Measurements from ENCODE around the gene DNMT3A. TPM values are rescaled to one million over a fixed set of nuclear protein-coding genes. Genes with fewer than 3 reads are reported as not detected.

DNMT3A gene
- total RNA-seq, 1 donor from 2014 or later = 35.6 TPM

- intact Hi-C loops (cut with DNase I) = no loop called here
- Histone ChIP-seq H3K9me3 (no peaks in the 10 kb centered on the region), H3K36me3 (no peaks in the 10 kb centered on the region), H3K4me1 (peaks cover 43% of the 10 kb centered on the region), H3K27me3 (ENCODE audit: low read depth) (no peaks in the 10 kb centered on the region), H3K27ac (no peak overlapping the region), H3K4me3 (no peak overlapping the region)
- DNase-seq (no peak), ATAC-seq (no peak)
- no peak for TF ChIP-seq CTCF (IDR thresholded peaks at IDR 0.05)
Observed at GRCh38 chr2:25338401-25338800, 3.3 kb downstream of the DNMT3A start.

DNA sequence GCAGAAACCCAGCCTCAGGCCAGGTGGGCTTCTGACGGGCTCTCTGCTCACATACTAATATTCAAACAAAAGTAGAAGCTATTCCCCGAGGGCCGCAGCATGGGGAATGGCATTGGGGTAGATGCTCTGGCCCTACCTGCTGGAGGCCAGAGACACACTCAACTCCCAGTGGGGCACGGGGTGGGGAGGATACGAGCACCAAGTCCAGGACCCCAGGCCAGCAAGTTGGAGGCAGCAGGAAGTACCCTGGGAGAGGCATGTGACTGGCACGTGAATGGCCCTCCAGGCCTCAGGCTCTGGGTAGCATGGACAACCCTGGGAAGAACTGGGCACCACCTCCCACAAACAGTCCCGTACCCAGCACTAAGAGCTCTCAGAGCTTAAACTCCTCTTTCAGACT, 3.8 kb downstream of the DNMT3A start:
- no peak for TF ChIP-seq CTCF (IDR thresholded peaks at IDR 0.05)
- ATAC-seq (no peak), DNase-seq (no peak)
- H3K27me3 ChIP-seq (ENCODE audit: low read depth) = no peaks in the 10 kb centered on the region
- H3K9me3 ChIP-seq = no peaks in the 10 kb centered on the region
- H3K4me3 ChIP-seq = no peak overlapping the region
- H3K36me3 ChIP-seq = no peaks in the 10 kb centered on the region
- no peak overlapping the region for H3K27ac ChIP-seq
- intact Hi-C loops (cut with DNase I) = no loop called here
- H3K4me1 ChIP-seq = peaks cover 40% of the 10 kb centered on the region

- intact Hi-C loops (cut with DNase I) = no loop called here
- Histone ChIP-seq H3K27ac (no peak overlapping the region), H3K27me3 (ENCODE audit: low read depth) (no peaks in the 10 kb centered on the region), H3K4me3 (no peak overlapping the region), H3K4me1 (peaks cover 35% of the 10 kb centered on the region), H3K36me3 (no peaks in the 10 kb centered on the region), H3K9me3 (no peaks in the 10 kb centered on the region)
- ATAC-seq = no peak
- TF ChIP-seq CTCF (IDR thresholded peaks at IDR 0.05) = no peak
- DNase-seq = no peak
Observed at GRCh38 chr2:25337276-25337675, 4.4 kb downstream of the DNMT3A start.

DNA sequence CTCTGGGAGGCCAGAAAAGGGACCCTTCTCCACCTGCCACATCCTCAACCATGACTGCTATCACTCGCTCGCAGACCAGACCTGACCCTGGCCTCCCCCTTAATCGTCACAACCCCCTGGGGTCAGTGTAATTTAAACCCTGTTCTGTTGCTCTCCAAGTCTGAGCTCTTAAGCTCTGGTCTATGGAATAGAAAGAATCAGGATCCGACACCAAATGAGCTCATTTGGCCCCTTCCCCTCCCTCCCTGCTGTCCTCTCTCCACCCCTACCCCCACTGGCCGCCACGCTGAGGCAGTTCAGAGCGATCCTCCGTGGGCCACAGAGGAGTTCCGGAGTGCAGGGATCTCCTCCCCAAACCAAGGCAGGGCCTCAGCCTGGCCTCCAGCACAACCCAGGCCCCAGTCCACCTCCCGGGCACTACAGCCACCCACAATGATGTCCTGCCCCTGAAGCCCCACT, 5.3 kb downstream of the DNMT3A start:
- intact Hi-C loops (cut with DNase I) = no loop called here
- H3K9me3 ChIP-seq = no peaks in the 10 kb centered on the region
- no peak overlapping the region for H3K4me3 ChIP-seq
- DNase-seq (no peak), ATAC-seq (no peak)
- peaks cover 35% of the 10 kb centered on the region for H3K4me1 ChIP-seq
- H3K36me3 ChIP-seq = no peaks in the 10 kb centered on the region
- no peaks in the 10 kb centered on the region for H3K27me3 ChIP-seq (ENCODE audit: low read depth)
- H3K27ac ChIP-seq = no peak overlapping the region
- TF ChIP-seq CTCF (IDR thresholded peaks at IDR 0.05) = no peak

DNA sequence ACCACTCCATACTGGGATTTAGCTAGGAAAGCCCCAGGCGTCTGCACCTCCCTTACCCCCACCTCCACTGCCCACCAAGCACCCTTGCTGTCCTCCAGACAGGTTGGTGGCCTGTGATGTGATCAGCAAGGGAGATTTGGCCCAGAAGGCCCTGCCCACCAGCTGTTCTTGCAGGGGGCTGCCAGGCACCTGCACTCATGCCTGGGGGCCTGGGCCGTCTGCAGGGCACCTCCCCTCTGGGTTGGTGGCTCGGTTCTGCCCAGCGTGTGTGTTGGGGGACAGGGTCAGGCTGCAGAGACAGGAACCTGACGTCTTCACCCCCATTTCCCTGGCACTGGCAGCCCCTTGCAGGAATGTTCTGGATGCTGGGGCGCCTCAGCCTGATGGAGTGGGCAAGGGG, 5.8 kb downstream of the DNMT3A start:
- Histone ChIP-seq H3K27ac (no peak overlapping the region), H3K4me3 (no peak overlapping the region), H3K27me3 (ENCODE audit: low read depth) (no peaks in the 10 kb centered on the region), H3K4me1 (peaks cover 35% of the 10 kb centered on the region), H3K9me3 (no peaks in the 10 kb centered on the region), H3K36me3 (no peaks in the 10 kb centered on the region)
- ATAC-seq = no peak
- DNase-seq = no peak
- TF ChIP-seq CTCF (IDR thresholded peaks at IDR 0.05) = no peak
- intact Hi-C loops (cut with DNase I) = no loop called here

- Histone ChIP-seq H3K4me3 (no peak overlapping the region), H3K4me1 (peaks cover 40% of the 10 kb centered on the region), H3K27me3 (ENCODE audit: low read depth) (no peaks in the 10 kb centered on the region), H3K9me3 (no peaks in the 10 kb centered on the region), H3K36me3 (no peaks in the 10 kb centered on the region), H3K27ac (no peak overlapping the region)
- no peak for TF ChIP-seq CTCF (IDR thresholded peaks at IDR 0.05)
- ATAC-seq (no peak), DNase-seq (no peak)
- intact Hi-C loops (cut with DNase I) = no loop called here
Observed at GRCh38 chr2:25335204-25335603, 6.5 kb downstream of the DNMT3A start.

Data from lower lobe of right lung (tissue), 2 donors.